ENCODE measurements around the gene UNC45A. TPM values are rescaled to one million over a fixed set of nuclear protein-coding genes. Genes with fewer than 3 reads are reported as not detected.
"Not testable (repeated sequence)": the region's sequence is repeated elsewhere in the genome, so short reads cannot be mapped to it uniquely, and the experiment has no call there.

Gene UNC45A
- total RNA-seq, 1 experiment from 2014 or later = 31.5 TPM

DNA sequence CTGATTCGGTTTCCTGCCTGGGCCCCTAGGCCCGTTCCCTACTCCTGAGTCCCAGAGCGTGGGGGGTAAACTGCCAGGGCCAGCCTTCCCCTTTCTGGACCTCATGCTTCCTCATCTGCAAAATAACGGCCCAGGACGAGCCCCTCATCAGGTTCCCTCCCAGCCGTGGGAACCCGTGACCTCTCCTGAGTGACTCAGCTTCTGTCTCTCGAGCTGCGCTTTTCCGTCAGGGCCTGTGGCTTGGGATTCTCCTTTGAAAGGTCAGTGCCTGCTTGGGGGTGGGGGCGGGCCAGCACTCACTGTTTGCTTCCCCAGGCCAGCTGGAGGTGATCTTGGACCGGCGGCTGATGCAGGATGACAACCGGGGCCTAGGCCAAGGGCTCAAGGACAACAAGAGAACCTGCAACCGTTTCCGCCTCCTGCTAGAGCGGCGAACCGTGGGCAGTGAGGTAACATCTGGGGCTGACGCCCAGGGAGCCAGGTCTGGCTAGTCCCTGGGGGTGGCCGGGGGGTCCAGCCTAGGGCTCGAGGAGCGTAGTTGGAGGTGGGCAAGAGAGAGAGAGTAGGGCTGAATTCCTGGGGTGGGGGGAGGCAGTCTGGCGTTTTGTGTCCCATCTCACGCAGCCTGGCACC lies 19.2 kb upstream of the UNC45A start:
- no peak for DNase-seq (ENCODE audit: extremely low read depth, low read depth)

DNA sequence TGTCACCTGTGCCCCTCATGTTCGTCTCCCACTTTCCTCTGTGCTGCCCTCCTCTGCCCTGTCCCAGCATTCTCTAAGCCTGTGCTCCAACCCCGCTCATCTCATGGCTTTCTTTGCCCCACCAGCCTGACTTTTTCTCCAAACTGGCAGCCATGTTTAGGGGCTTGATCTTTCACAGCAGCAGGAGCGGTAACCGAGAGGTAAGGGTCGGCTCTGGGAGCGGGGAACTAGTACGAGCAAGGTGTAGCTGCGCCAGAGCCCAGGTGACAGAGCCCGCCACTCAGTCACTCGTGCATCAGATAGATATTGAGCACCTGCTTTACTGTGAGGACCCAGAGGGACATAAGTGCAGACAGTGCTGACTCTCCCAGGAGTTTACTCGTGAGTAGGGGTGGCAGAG lies 18.6 kb upstream of the UNC45A start:
- DNase-seq (ENCODE audit: extremely low read depth, low read depth) = no peak

DNA sequence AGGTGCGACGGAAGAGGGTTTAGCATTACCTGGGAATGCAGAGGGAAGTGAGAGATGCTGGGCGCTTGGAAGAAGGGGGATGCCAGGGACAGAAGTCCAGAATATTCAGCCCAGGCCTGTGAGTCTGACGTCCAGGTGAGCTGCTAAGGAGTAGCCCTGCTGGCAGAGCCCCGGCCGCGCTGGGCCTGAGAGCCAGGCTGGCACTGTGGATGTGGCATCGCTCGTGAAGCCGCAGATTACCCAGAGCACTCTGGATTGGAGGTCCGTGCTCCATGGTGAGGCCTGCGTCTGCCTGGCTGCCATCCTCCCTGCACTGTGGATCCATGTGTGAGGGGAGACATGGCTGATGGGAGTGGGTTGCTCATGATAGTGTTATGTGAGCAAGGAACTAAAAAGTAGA lies 17.5 kb upstream of the UNC45A start:
- DNase-seq (ENCODE audit: extremely low read depth, low read depth) = no peak

- no peak for DNase-seq (ENCODE audit: extremely low read depth, low read depth)
Observed at GRCh38 chr15:90918034-90918788, 16.9 kb upstream of the UNC45A start.

DNA sequence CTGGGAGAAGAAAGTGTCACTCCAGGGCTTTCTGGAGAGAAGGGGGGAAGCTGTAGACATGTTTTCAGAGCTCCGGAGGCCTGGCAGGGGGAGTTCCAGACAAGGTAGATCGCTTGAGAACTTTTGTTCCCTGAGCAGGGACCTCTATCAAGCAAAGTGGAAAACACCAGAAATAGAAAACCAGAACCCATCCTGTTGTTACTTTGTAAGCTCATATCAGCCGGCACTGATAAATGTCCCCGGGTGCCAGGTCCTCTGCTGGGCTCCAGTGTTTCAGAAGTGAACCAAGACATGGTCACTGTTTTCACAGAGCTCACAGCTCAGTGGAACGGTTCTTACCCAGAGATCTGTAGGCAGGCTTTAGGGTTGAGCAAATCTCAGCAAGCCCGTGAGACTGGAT lies 16.2 kb upstream of the UNC45A start:
- DNase-seq (ENCODE audit: extremely low read depth, low read depth) = no peak

DNA sequence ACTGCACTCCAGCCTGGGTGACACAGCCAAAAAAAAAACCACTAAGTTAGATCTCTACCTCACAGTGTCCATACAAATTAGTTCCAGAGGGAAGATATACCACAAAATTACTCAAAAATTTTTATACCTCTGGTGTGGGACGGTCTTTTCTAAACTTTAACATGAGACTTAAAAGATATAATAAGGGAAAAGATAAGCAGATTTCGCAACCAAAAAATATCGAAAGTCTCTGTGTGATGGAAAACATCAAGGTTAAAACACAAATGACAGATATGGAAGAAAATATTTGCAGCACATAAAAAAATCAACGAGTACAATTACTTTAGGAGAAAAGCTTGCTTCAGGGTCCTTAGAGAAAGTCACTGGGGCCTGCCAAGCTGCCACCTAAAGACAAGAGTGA lies 13.2 kb upstream of the UNC45A start:
- DNase-seq (ENCODE audit: extremely low read depth, low read depth) = no peak

DNA sequence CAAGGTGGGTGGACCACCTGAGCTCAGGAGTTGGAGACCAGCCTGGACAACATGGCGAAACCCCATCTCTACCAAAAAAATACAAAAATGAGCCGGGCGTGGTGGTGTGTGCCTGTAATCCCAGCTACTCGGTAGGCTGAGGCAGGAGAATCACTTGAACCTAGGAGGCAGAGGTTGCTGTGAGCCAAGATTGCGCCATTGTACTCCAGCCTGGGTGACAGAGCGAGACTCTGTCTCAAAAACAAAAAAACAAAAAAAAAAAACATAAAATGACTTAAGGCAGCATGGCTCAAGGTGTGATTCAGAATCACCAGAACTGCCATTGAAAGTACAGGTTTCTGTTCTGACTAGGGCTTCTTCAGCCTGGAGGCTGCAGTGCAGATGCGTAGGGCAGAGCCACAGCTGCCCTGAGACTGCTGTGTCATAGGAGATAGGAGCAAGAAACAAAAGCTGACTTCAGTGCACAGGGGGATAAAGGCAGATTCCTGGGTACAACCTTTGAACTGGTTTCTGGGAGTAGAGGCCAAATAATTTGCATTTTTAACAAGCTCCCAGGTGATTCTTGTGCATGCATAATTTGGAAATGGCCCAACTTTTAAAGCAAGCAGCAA lies 12.3 kb upstream of the UNC45A start:
- not testable (repeated sequence) for DNase-seq (ENCODE audit: extremely low read depth, low read depth)

DNA sequence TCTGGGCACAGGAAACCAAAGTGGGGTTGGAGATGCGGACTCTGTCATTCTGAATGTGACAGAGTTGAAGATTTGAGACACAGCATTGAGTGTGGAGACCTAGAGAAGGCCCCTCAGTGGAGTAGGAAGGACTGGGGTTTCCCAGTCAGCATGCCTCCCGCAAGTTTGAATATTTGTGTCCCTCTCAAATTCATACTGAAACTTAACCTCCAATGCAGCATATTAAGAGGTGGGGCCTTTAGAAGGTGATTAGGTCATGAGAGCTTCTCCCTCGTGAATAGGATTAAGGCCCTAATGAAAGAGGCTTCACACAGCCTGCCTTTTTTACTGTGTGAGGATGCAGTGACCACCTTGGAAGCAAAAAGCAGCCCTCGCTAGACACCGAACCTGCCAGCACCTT lies 10.7 kb upstream of the UNC45A start:
- no peak for DNase-seq (ENCODE audit: extremely low read depth, low read depth)

DNA sequence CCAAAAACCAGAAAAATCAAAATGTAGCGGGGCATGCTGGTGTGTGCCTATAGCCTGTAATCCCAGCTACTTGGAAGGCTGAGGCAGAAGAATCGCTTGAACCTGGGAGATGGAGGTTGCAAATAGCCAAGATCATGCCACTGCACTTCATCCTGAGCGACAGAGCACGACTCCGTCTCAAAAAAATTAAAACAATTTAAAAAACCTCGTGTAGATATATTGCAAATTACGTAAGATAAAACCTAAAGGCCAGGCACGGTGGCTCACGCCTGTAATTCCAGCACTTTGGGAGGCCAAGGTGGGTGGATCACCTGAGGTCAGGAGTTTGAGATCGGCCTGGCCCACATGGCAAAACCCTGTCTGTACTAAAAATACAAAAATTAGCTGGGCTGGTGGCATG lies 8.3 kb upstream of the UNC45A start:
- DNase-seq (ENCODE audit: extremely low read depth, low read depth) = not testable (repeated sequence)

DNA sequence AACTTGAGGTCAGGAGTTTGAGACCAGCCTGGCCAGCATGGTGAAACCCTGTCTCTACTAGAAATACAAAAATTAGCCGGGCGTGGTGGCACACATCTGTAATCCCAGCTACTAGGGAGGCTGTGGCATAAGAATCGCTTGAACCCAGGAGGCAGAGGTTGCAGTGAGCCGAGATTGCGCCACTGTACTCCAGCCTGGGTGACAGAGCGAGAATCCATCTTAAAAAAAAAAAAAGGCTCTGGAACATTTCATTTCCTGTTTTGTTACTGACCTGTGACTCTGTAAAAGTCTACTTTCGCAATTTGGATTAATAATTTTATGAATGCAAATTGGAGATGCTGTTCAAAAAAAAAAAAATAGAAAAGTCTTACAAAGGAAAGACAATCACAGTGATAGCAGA lies 7.0 kb upstream of the UNC45A start:
- not testable (repeated sequence) for DNase-seq (ENCODE audit: extremely low read depth, low read depth)

GRCh38 chr15:90929246-90930019 lies 5.7 kb upstream of the UNC45A start:
- DNase-seq (ENCODE audit: extremely low read depth, low read depth) = no peak

- no peak for DNase-seq (ENCODE audit: extremely low read depth, low read depth)
Observed at GRCh38 chr15:90930861-90931574, 4.1 kb upstream of the UNC45A start.

GRCh38 chr15:90931575-90931827 lies 3.6 kb upstream of the UNC45A start:
- DNase-seq (ENCODE audit: extremely low read depth, low read depth) = no peak

- DNase-seq (ENCODE audit: extremely low read depth, low read depth) = peak; percentile 82
Observed at GRCh38 chr15:90931828-90932659, 3.0 kb upstream of the UNC45A start, which contains the start of gene HDDC3. Gene HDDC3 (minus strand): TSS chr15:90932549. CDS start chr15:90932540, 9 bp downstream.

DNA sequence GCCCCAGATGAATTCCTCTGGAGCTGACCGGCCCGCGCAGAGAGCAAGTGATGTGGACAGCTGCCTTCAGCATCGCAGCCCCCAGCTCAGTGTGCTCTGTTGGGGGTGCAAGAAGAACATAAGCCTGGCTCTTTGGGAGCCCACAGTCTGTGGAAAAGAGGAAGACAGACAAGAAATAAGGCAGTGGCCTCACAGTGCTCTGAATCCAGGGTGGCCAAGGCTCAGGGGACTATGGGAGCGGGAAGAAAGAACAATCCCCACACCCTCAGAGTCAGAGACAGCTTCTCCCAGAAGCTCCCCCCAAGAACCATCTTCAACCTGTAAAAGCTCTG lies 2.5 kb upstream of the UNC45A start:
- no peak for DNase-seq (ENCODE audit: extremely low read depth, low read depth)

DNA sequence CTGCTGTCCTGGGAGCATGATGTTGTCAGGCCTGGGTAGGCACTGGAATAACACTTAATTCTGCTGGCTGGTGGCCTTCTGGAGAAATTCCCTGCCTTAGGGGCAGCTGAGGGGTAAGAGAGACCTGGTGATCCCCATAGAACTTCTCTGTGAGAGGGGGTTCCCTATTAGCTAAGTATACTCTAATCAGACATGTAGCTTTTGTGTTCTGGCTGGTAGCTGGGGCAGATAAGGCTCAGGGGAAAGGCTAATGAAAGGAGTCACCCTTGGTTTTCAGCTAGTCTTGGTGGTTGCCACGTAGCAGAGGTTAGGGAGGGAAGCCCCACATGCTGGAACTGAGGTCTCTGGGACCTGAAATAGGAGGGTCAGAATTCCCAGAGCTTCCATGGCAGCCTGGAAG lies 1.8 kb upstream of the UNC45A start:
- no peak for DNase-seq (ENCODE audit: extremely low read depth, low read depth)

DNA sequence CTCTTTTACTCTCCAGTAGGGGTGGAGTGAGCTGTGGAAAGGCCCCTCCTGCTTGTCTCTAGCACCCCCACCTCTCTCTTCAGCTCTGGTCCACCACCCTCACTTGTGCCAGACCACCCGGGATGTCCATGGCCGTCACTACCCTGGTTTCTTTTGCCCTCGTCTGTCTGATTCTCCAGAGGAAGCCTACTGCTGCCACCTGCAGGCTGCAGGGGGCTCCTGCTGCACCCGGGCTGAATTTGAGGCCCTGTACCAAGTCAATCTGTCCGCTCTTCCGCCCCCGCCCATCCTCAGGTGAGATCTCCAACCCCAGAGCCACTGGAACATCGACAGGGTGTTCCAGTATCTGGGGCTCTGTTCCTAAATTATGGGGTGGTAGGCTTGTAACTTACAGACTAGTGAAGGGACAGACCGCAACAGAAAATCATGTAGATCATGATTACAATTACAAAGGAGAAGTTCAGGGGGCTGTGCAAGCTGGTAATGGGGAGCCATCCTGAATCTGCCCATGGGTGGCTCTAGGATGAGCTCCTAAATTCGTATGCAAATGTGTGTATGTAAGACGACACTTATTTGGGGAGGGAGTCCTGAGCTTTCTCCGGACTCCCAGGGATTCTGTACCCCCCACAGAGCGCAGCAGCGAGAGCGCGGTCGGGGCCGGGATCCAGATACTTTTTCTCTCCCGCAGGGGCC lies 683 bp upstream of the UNC45A start:
- DNase-seq (ENCODE audit: extremely low read depth, low read depth) = peak; percentile 75

DNA sequence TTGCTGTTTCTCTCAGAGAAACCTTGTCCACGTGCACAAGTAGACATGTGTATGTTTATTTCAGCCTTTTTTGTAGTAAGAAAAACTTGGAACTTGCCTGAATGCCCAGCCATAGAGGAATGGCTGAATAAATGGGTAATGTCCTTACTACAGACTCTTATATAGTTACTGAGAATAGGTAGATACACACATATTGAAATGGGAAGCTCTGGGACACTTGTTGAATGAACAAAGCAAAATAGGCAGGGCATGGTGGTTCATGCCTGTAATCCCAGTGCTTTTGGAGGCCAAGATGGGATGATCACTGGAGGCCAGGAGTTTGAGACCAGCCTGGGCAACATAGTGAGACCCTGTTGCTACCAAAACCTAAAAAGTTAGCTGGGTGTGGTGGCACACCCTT lies 1.7 kb downstream of the UNC45A start:
- DNase-seq (ENCODE audit: extremely low read depth, low read depth) = no peak

GRCh38 chr15:90938261-90938660 lies 3.2 kb downstream of the UNC45A start:
- DNase-seq (ENCODE audit: extremely low read depth, low read depth) = no peak
